HTERT RPE-1 (cell line): ENCODE results near the gene ACKR3.

Source experiments
- in situ Hi-C: fragments of 300-500 bp; cut with MboI; formaldehyde crosslinking; loops from 4 replicates; pipeline ENCODE4 v1.14.3; 2020; ENCODE audit warnings: low sequenced_read_pairs

ACKR3 gene

GRCh38 chr2:236548179-236548921 is 21.3 kb upstream of the ACKR3 start:
- in situ Hi-C loops: no loop called here

- in situ Hi-C loops: no loop called here
Measured at GRCh38 chr2:236549165-236549564, 20.5 kb upstream of the ACKR3 start.

GRCh38 chr2:236550290-236550689 is 19.3 kb upstream of the ACKR3 start:
- in situ Hi-C loops: no loop called here

GRCh38 chr2:236550701-236551465 is 18.7 kb upstream of the ACKR3 start:
- in situ Hi-C loops: no loop called here

GRCh38 chr2:236551471-236552211 is 18.0 kb upstream of the ACKR3 start:
- in situ Hi-C loops: no loop called here

- in situ Hi-C loops: no loop called here
Measured at GRCh38 chr2:236552212-236552542, 17.4 kb upstream of the ACKR3 start.

- in situ Hi-C loops: no loop called here
Measured at GRCh38 chr2:236552581-236553363, 16.9 kb upstream of the ACKR3 start.

- in situ Hi-C loops: no loop called here
Measured at GRCh38 chr2:236553522-236553921, 16.1 kb upstream of the ACKR3 start.

- in situ Hi-C loops: no loop called here
Measured at GRCh38 chr2:236554629-236555282, 14.9 kb upstream of the ACKR3 start.

- in situ Hi-C loops: no loop called here
Measured at GRCh38 chr2:236555481-236555880, 14.1 kb upstream of the ACKR3 start.

- in situ Hi-C loops: no loop called here
Measured at GRCh38 chr2:236557306-236558030, 12.2 kb upstream of the ACKR3 start.

GRCh38 chr2:236558036-236558435 is 11.6 kb upstream of the ACKR3 start:
- in situ Hi-C loops: no loop called here

GRCh38 chr2:236558993-236559978 is 10.3 kb upstream of the ACKR3 start:
- in situ Hi-C loops: no loop called here

- in situ Hi-C loops: no loop called here
Measured at GRCh38 chr2:236561874-236562273, 7.8 kb upstream of the ACKR3 start.

GRCh38 chr2:236562434-236562833 is 7.2 kb upstream of the ACKR3 start:
- in situ Hi-C loops: no loop called here

GRCh38 chr2:236563953-236564352 is 5.7 kb upstream of the ACKR3 start:
- in situ Hi-C loops: no loop called here

- in situ Hi-C loops: no loop called here
Measured at GRCh38 chr2:236565212-236565611, 4.4 kb upstream of the ACKR3 start.

GRCh38 chr2:236565879-236566402 is 3.7 kb upstream of the ACKR3 start:
- in situ Hi-C loops: no loop called here
